NCI-H2227 (cell line): Measurements from ENCODE around the gene ABCC5.
"Not testable (repeated sequence)": the region's sequence is repeated elsewhere in the genome, so short reads cannot be mapped to it uniquely, and the experiment has no call there.

ENCODE experiments used
- DNase-seq: peaks from one replicate; lab custom pipeline; 2025; ENCODE audit not compliant: unreplicated experiment; lab: John Stamatoyannopoulos, UW

ABCC5 gene

GRCh38 chr3:184017672-184018423 is at the start of gene ABCC5:
TSS of gene ABCC5 (minus strand) at chr3:184017884. CDS start at chr3:184014392, 3,492 bp downstream.
- peak; percentile 96 for DNase-seq

- no peak for DNase-seq
Measured at GRCh38 chr3:184066211-184066610, 48.5 kb upstream of the ABCC5 start.

GRCh38 chr3:184062637-184063036 is 45.0 kb upstream of the ABCC5 start:
- DNase-seq, result no peak

- no peak for DNase-seq
Measured at GRCh38 chr3:184059424-184059823, 41.7 kb upstream of the ABCC5 start.

- no peak for DNase-seq
Measured at GRCh38 chr3:184058029-184058428, 40.3 kb upstream of the ABCC5 start.

GRCh38 chr3:184052767-184053166 is 35.1 kb upstream of the ABCC5 start, which contains the start of gene HTR3C:
TSS of gene HTR3C (plus strand) at chr3:184053047. CDS start at chr3:184053081, 34 bp downstream.
- no peak for DNase-seq

GRCh38 chr3:184050217-184050847 is 32.6 kb upstream of the ABCC5 start:
- no peak for DNase-seq

- DNase-seq, result no peak
Measured at GRCh38 chr3:184045995-184046394, 28.3 kb upstream of the ABCC5 start.

GRCh38 chr3:184042617-184043016 is 24.9 kb upstream of the ABCC5 start:
- DNase-seq, result peak; percentile 73

GRCh38 chr3:184040010-184040409 is 22.3 kb upstream of the ABCC5 start:
- DNase-seq, result peak; percentile 6

GRCh38 chr3:184039414-184039813 is 21.7 kb upstream of the ABCC5 start:
- peak; percentile 28 for DNase-seq

GRCh38 chr3:184038307-184038706 is 20.6 kb upstream of the ABCC5 start:
- not testable (repeated sequence) for DNase-seq

GRCh38 chr3:184037816-184038215 is 20.1 kb upstream of the ABCC5 start:
- DNase-seq, result no peak

- no peak for DNase-seq
Measured at GRCh38 chr3:184031187-184031792, 13.6 kb upstream of the ABCC5 start, which contains the start of gene HTR3D. TSS of gene HTR3D (plus strand) at chr3:184031742. CDS start at chr3:184031742, 0 bp downstream.

- DNase-seq, result no peak
Measured at GRCh38 chr3:184030536-184030935, 12.9 kb upstream of the ABCC5 start.

- DNase-seq, result no peak
Measured at GRCh38 chr3:184029443-184029842, 11.8 kb upstream of the ABCC5 start.

GRCh38 chr3:184028275-184028890 is 10.7 kb upstream of the ABCC5 start:
- not testable (repeated sequence) for DNase-seq

- not testable (repeated sequence) for DNase-seq
Measured at GRCh38 chr3:184025256-184025655, 7.6 kb upstream of the ABCC5 start.

- no peak for DNase-seq
Measured at GRCh38 chr3:184022323-184022722, 4.6 kb upstream of the ABCC5 start.

GRCh38 chr3:184018424-184018973 is 815 bp upstream of the ABCC5 start:
- DNase-seq, result no peak
